Endodermal cell (in vitro differentiated cells): Measurements from ENCODE around the gene BMAL2. TPM values are rescaled to one million over a fixed set of nuclear protein-coding genes. Genes with fewer than 3 reads are reported as not detected.

Experiments
- DNase-seq: peaks from one replicate; pipeline ENCODE4 v3.0.0-alpha.2; 2017
- H3K27ac ChIP-seq: 2 replicates; pipeline ENCODE4 v1.5.1; 2013; ENCODE audit warnings: mild to moderate bottlenecking, low read depth, low read length, moderate library complexity
- H3K27me3 ChIP-seq: 2 replicates; pipeline ENCODE4 v1.6.1; 2013; ENCODE audit warnings: mild to moderate bottlenecking, low read length, moderate library complexity; ENCODE audit not compliant: insufficient read depth, control insufficient read depth, poor library complexity, severe bottlenecking
- H3K36me3 ChIP-seq: 2 replicates; pipeline ENCODE4 v1.7.0; 2013; ENCODE audit warnings: mild to moderate bottlenecking, low read length, moderate library complexity; ENCODE audit not compliant: control insufficient read depth, insufficient read depth
- H3K4me1 ChIP-seq: one replicate; pipeline ENCODE4 v1.7.0; 2013; ENCODE audit warnings: low read length; ENCODE audit not compliant: control insufficient read depth, insufficient read depth
- H3K4me3 ChIP-seq: 2 replicates; pipeline ENCODE4 v1.5.1; 2013; ENCODE audit warnings: mild to moderate bottlenecking, low read length, moderate library complexity
- H3K9ac ChIP-seq: 2 replicates; pipeline ENCODE4 v1.6.1; 2013; ENCODE audit warnings: mild to moderate bottlenecking, low read length, moderate library complexity; ENCODE audit not compliant: poor library complexity, severe bottlenecking; ENCODE audit errors: extremely low read depth
- H3K9me3 ChIP-seq: 2 replicates; pipeline ENCODE4 v1.6.1; 2013; ENCODE audit warnings: mild to moderate bottlenecking, low read length, moderate library complexity; ENCODE audit not compliant: control insufficient read depth
- H3K27ac Mint-ChIP-seq: 2 replicates; pipeline ENCODE4 v1.8.0; 2020; ENCODE audit warnings: mixed read lengths
- H3K27me3 Mint-ChIP-seq: 2 replicates; pipeline ENCODE4 v1.8.0; 2021; ENCODE audit warnings: mild to moderate bottlenecking, mixed read lengths; ENCODE audit not compliant: insufficient read depth
- H3K36me3 Mint-ChIP-seq: 2 replicates; pipeline ENCODE4 v1.8.0; 2020; ENCODE audit warnings: low read depth, mixed read lengths
- H3K4me1 Mint-ChIP-seq: 2 replicates; pipeline ENCODE4 v1.8.0; 2020; ENCODE audit warnings: mixed read lengths
- H3K4me3 Mint-ChIP-seq: 2 replicates; pipeline ENCODE4 v1.8.0; 2020; ENCODE audit warnings: mild to moderate bottlenecking, moderate library complexity, mixed read lengths
- H3K9me3 Mint-ChIP-seq: 2 replicates; pipeline ENCODE4 v1.8.0; 2020; ENCODE audit warnings: mild to moderate bottlenecking, mixed read lengths
- WGBS, 2 experiments: methylation state at CpG; one replicate each; pipeline versions ENCODE4 v1.1.5 to v1.1.7; 2013; ENCODE audit warnings: missing lambda C conversion rate in 2 of 2, mixed read lengths in 1 of 2; ENCODE audit not compliant: insufficient coverage in 1 of 2, insufficient read length in 1 of 2; 5-methylcytosine and 5-hydroxymethylcytosine counted together
- long read RNA-seq, 4 experiments: library from polyadenylated mRNA in 2 of 4; library from RNA in 1 of 4; library from capped mRNA in 1 of 4; stranded (forward) in 3 of 4; unstranded in 1 of 4; transcript quantifications; one replicate each; pipeline ENCODE4 v2.0.0, GENCODE V29; 2020 to 2021; ENCODE audit warnings: inconsistent platforms in 1 of 4
- polyA plus RNA-seq, 2 experiments: library from polyadenylated mRNA; stranded (reverse); fragments of 50-300 nt; gene quantifications; one replicate each; pipeline ENCODE4 v1.2.3, GENCODE V29; 2013
- total RNA-seq, 2 donors: library from RNA; stranded (reverse); fragmentation: NEBNext Ultra II Directional in 1 of 2; extraction: Animal tissue kit (Norgen Biotek cat#: 25700) in 1 of 2; gene quantifications; 2 replicates in 1 of 2; 3 replicates in 1 of 2; pipeline ENCODE4 v1.2.1, GENCODE V29; 2021
- TF ChIP-seq, protein P1 (sequence below): fragments of 200-600 bp; sonication (generic); conservative IDR thresholded peaks from 2 replicates; pipeline ENCODE4 v1.5.0; 2021; ENCODE audit warnings: antibody characterized with exemption, mild to moderate bottlenecking

BMAL2 gene, protein sequence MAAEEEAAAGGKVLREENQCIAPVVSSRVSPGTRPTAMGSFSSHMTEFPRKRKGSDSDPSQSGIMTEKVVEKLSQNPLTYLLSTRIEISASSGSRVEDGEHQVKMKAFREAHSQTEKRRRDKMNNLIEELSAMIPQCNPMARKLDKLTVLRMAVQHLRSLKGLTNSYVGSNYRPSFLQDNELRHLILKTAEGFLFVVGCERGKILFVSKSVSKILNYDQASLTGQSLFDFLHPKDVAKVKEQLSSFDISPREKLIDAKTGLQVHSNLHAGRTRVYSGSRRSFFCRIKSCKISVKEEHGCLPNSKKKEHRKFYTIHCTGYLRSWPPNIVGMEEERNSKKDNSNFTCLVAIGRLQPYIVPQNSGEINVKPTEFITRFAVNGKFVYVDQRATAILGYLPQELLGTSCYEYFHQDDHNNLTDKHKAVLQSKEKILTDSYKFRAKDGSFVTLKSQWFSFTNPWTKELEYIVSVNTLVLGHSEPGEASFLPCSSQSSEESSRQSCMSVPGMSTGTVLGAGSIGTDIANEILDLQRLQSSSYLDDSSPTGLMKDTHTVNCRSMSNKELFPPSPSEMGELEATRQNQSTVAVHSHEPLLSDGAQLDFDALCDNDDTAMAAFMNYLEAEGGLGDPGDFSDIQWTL
- total RNA-seq, result 10 to 100 TPM; 20.3 to 31.0 TPM
- 3.8 TPM for polyA plus RNA-seq (2013, experiment 1 of 2)
- polyA plus RNA-seq (2013, experiment 2 of 2), result 4.1 TPM
- long read RNA-seq, experiment 1, partial matches to known transcripts, result 5 of 10 reads
- long read RNA-seq, experiment 1, other reads (novel, unspliced or antisense), result 1 of 10 reads
- long read RNA-seq, experiment 2, partial matches to known transcripts, result 1 of 12 reads
- long read RNA-seq, experiment 2, other reads (novel, unspliced or antisense), result 6 of 12 reads
- long read RNA-seq, experiment 3, partial matches to known transcripts, result 0 of 4 reads
- long read RNA-seq, experiment 3, other reads (novel, unspliced or antisense), result 1 of 4 reads
- long read RNA-seq, experiment 4, result 0 reads

DNA sequence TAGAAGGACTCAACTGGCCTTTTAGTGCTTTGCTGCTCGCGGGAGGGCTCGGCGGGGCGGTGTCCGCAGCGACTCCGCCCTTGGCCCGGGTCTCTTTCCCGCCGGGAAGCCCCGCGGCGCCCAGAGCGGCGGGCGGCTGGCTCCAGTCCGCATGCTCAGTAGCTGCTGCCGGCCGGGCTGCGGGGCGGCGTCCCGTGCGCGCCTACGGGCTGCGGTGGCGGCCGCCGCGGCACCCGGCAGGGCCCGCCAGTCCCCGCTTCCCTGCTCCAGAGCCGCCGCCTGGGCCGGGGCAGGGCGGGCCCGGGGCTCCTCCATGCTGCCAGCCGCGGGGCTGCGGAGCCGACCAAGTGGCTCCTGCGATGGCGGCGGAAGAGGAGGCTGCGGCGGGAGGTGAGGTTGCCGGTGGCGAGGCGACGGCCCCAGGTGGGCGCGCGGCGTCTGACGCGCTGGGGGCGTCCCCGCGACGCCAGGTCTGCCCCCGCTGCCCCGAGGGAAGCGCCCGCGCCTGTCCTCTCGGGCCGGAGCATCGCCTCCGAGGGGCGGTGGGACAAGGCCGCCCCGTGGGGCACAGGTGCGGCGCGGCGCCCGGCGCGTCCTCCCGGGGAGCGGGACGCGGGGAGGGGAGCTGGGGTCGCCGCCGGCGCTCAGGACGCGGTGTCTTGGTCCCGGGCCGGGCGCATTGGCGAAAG, at the start of gene BMAL2:
Gene BMAL2, plus strand, starts transcription at position 123 of the 689 bp plus-strand sequence. Its CDS starts 237 bp downstream, at position 360.
- peaks cover 8% of the 10 kb centered on the region for H3K4me1 ChIP-seq
- H3K9ac ChIP-seq, result peak within 1 kb of the TSS; percentile 22
- Mint-ChIP-seq H3K27ac (peak within 1 kb of the TSS; percentile 73), H3K4me3 (peak within 1 kb of the TSS; percentile 76), H3K36me3 (no peaks in the 10 kb centered on the region), H3K27me3 (peaks cover 43% of the 10 kb centered on the region), H3K9me3 (no peaks in the 10 kb centered on the region), H3K4me1 (peaks cover 30% of the 10 kb centered on the region)
- 0% methylated on average over 12 to 95 of the region's 96 CpGs for WGBS, 2 experiments
- TF ChIP-seq, protein P1, sequence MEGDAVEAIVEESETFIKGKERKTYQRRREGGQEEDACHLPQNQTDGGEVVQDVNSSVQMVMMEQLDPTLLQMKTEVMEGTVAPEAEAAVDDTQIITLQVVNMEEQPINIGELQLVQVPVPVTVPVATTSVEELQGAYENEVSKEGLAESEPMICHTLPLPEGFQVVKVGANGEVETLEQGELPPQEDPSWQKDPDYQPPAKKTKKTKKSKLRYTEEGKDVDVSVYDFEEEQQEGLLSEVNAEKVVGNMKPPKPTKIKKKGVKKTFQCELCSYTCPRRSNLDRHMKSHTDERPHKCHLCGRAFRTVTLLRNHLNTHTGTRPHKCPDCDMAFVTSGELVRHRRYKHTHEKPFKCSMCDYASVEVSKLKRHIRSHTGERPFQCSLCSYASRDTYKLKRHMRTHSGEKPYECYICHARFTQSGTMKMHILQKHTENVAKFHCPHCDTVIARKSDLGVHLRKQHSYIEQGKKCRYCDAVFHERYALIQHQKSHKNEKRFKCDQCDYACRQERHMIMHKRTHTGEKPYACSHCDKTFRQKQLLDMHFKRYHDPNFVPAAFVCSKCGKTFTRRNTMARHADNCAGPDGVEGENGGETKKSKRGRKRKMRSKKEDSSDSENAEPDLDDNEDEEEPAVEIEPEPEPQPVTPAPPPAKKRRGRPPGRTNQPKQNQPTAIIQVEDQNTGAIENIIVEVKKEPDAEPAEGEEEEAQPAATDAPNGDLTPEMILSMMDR, result no peak
- H3K4me3 ChIP-seq, result peak within 1 kb of the TSS; percentile 84
- peak; percentile 92 for DNase-seq
- peaks cover 20% of the 10 kb centered on the region for H3K27me3 ChIP-seq
- no peaks in the 10 kb centered on the region for H3K9me3 ChIP-seq
- H3K36me3 ChIP-seq, result no peaks in the 10 kb centered on the region
- no peak within 1 kb of the TSS for H3K27ac ChIP-seq

- TF ChIP-seq, protein P1, result no peak
These were observed 48.6 kb upstream of the BMAL2 start for GRCh38 chr12:27284021-27284420.

GRCh38 chr12:27284751-27285150, 47.9 kb upstream of the BMAL2 start:
- no peak overlapping the region for H3K4me3 ChIP-seq
- H3K9me3 Mint-ChIP-seq, result no peaks in the 10 kb centered on the region
- no peaks in the 10 kb centered on the region for H3K27me3 ChIP-seq
- H3K4me3 Mint-ChIP-seq, result no peak overlapping the region
- no peaks in the 10 kb centered on the region for H3K27me3 Mint-ChIP-seq
- H3K4me1 ChIP-seq, result peaks cover 3% of the 10 kb centered on the region
- no peaks in the 10 kb centered on the region for H3K36me3 Mint-ChIP-seq
- no peaks in the 10 kb centered on the region for H3K9me3 ChIP-seq
- 97% methylated on average over 2 of the region's 2 CpGs; no CpG with 5 or more reads in 1 of the 2 experiments for WGBS, 2 experiments
- DNase-seq, result no peak
- TF ChIP-seq, protein P1, result no peak
- H3K9ac ChIP-seq, result no peak overlapping the region
- peaks cover 17% of the 10 kb centered on the region for H3K4me1 Mint-ChIP-seq
- no peaks in the 10 kb centered on the region for H3K36me3 ChIP-seq
- no peak overlapping the region for H3K27ac ChIP-seq
- H3K27ac Mint-ChIP-seq, result no peak overlapping the region

More at GRCh38 chr12:27284021-27284420, 48.6 kb upstream of the BMAL2 start:
- DNase-seq, result no peak
- Histone ChIP-seq H3K9me3 (no peaks in the 10 kb centered on the region), H3K4me3 (no peak overlapping the region), H3K27me3 (no peaks in the 10 kb centered on the region), H3K36me3 (no peaks in the 10 kb centered on the region), H3K27ac (no peak overlapping the region), H3K4me1 (no peaks in the 10 kb centered on the region), H3K9ac (no peak overlapping the region)
- H3K4me3 Mint-ChIP-seq, result no peak overlapping the region
- no peaks in the 10 kb centered on the region for H3K36me3 Mint-ChIP-seq
- no peaks in the 10 kb centered on the region for H3K27me3 Mint-ChIP-seq
- H3K9me3 Mint-ChIP-seq, result no peaks in the 10 kb centered on the region
- WGBS, 2 experiments, result 96 to 97% methylated on average over 3 of the region's 3 CpGs
- H3K27ac Mint-ChIP-seq, result no peak overlapping the region
- H3K4me1 Mint-ChIP-seq, result peaks cover 11% of the 10 kb centered on the region
